Stimulated activated CD4-positive, alpha-beta T cell treated with anti-CD3 and anti-CD28 coated beads, Interleukin-15, amount 100 ng/mL, for 24 hours (primary cell): ENCODE measurements around the gene FIBCD1.

ENCODE experiments used
- DNase-seq: peaks from one replicate; pipeline ENCODE4 v3.0.0-alpha.2; 2020

FIBCD1 gene

DNA sequence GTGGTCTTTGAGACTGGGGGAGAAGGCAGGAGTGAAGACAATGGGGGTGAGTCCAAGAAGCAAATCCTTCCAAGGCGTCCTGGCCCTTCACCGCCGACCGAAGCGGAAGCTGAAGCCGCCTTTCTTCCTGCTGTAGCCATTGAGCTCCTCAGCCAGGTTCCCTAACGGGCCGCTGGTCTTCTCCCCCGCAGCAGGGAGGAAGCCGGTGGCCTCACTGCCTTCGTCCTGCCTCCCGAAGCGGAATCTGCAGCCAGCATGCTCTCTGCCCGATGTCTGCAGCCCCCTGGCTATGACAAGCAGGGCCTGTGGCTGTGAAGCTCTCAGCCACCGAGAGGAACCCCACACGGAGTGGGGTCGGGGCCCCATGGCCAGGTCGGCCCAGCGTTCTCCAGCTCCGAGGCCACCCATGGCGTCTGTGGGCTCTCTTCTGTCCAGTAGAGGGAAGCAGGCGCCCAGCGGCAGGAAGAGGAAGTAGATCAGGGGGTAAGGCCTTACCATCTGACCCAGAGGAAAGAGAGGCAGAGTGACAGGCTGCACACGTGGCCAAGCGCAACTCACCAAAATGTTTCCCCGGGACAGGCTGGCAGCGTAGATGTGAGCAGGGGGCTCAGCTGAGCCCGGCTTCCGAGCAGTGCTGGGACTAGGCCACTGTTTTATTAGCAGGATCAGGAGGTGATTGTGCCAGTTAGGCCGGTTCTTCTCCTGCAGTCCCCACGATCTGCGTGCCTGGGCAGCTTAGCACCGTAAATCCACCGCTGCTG is 45.5 kb downstream of the FIBCD1 start:
- DNase-seq, result no peak

DNA sequence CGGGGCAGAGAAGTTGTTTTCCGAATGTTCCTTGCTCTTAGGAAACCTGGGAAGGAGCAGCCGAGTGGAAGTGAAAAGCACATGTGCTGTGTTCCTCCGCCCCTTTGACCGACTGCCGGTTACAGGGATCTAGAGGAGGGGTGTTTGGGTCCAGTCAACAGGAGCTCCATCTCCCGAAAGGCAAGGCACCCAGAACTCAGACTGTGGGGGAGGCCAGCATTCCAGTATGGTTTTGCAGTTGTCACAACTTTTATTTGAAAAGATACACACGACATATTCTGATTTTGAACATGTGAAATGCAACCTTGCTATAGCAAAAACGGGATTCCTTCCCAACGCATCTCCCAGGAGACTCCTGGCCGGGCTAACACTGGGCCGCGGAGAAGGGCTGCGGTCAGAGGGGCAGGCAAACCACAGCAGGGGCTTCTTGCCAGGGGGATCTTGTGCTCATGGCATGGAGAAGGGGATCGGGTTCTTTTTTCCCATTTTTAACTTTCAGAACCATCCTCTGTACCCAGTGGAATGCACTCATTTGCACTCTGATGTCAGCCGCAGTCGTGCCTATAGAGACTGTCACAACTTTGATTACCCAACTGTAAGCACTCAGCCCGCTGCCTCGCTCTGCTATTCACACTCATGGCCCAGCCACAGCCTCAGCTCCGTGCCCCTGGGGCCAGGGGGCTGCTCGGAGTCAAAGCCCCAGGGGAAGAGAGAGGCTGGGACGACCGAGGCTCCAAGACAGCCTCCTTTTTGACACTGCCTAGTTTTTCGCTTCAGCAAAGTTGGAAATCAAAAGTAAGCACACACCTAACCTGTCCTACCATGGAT is 46.4 kb downstream of the FIBCD1 start:
- DNase-seq, result no peak

DNA sequence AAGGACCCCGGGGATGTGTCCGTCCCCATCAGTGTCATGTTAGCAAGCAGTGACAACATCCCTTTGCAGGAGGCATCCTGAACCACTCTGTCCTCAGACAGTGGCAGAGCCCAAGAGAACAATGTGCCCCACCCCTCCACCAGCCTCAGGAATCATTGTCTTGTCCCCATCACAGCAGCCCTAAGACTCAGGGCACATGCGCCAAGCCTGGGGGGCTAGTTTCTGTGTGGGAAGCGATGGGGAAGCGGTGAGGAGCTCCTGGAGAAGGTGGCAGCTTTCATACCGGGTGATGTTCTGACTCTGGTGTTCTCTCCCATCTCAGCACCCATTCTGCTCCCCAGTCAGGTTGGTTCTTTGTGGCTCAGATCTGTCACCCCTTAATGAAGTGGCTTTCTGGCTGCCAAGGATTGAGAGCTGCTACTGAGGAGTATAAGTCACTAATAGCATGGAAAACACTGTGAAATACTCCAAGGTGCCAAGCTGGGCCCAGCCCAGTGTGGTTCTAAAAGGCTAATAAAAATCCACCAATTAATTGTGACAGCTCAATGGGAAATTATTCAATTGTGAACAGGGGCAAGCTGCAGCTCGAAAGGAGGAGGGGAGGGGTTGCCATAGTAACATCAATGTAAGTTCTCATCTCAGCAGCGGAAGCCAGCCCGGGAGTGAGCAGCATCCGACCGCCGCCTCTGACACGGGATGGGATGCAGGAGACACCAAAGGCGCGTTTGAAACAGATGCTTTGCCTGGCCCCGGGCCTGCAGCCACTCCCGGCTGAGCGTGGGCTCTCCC is 47.2 kb downstream of the FIBCD1 start:
- DNase-seq, result no peak

DNA sequence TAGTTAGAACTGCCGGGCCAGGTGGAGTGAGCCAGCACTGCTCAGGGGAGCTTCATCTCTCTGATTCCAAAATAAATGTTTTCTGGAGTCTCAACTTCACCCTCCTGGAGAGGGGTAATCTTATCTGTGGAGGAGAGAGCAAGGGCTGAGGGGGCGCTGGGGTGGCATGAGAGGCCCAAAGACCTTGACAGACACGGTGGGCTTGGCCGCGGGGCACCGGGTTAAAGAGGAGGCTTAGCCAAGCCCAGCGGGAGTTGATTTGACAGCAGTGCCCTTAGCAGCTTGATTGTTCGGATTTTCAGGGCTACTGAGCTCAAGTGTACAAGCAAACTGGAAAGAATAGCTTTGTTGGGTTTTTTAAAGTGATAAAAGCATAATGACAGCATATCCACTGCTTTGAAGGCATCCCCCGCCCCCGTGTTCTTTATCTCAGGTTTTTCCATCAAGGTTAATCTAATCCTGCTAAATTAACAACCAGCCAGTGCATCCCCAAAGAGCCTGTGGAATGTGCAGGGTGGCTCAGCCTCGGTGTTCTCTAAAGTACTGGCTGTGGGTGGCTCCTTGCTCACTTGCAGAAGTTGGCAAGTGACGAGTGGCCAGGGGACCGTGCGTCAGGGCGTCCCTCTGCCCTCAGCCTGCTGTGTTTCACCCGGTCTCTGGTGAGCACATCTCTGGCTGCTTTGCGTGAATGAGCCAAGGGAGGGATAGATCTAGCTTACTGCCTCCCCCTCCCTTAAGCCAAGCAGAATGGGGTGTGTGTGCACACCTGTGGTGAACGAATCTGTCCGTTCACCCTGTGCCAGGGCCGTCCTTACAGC is 48.0 kb downstream of the FIBCD1 start:
- DNase-seq, result no peak

DNA sequence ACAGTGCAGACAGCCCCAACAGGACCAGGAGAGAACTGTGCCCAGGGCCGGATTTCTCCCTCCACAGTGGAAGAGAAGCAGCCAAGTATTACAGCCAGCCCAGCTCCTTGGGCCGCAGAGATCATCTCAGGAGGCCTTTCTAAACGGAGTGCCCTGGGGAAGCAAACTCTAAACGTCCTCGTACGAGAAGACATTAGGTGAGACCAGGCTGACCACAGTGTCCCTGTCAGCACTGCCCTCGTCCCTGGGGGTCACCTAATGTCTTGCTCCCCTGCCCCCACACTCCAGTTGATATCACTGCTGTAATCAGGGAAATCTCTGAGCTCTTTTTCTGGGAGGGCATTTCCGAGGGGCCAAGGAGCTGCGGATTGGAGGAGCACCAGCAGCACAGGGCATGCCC is 48.9 kb downstream of the FIBCD1 start:
- no peak for DNase-seq

DNA sequence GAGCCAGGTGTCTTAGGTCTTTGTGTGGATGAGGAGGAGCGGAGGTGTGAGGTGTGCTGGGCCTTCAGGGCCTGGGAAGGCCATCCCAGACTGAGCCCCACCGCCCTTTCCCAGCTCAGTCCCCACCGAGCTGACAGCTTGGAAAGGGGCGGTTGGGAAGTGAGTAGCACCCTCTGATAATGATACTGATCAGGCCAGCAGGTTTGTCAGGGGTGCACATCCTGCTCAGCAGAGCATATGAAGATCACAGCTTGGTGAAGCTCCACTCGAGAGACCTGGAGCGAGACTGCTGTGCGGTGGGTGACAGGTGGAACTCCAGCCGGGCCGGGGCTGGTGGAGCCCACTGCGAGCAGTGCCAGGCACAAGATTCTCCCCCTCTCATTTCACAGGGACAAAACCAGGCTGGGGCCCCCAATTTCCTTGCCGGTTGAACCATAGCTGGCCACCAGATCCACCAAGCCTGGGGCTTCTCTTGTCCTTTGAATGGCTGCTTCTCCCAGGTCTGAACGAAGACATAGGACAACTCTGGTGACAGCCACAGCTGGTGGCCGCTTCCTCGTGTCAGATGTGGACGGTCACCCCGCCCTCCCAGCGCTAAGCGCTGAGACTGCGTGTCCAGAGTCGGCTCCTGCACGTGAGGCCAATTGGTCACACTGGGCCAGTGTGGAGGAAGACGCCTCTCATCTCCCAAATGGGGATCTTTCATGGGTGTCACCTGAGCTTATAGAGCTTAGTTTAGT is 50.7 kb downstream of the FIBCD1 start:
- DNase-seq, result no peak

DNA sequence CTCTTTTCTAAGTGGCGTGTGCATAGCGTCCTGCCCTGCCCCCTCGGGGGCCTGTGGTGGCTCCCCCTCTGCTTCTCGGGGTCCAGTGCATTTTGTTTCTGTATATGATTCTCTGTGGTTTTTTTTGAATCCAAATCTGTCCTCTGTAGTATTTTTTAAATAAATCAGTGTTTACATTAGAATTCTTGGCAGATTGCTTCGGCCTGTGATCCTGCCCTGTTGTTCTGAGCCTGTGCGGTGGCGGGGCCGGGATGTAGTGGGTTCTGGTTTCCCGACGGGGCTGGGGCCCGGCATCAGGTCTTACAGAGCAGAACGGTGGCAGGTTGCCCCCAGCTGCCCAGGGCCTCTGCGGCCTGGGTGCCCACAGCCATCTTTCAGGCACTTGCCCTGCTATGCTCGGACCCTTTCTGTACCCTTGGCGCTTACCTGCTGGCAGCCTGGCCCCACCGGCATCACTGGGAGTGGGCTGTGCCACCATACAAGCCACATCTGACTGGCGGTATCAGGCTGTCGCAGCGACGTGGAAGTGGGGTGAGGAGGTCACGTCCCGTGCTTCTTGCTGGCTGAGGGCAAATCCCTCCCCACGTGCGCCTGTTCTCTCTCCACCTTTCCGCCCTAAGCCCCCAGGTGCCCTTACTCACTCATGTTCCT is 51.4 kb downstream of the FIBCD1 start:
- DNase-seq, result no peak

DNA sequence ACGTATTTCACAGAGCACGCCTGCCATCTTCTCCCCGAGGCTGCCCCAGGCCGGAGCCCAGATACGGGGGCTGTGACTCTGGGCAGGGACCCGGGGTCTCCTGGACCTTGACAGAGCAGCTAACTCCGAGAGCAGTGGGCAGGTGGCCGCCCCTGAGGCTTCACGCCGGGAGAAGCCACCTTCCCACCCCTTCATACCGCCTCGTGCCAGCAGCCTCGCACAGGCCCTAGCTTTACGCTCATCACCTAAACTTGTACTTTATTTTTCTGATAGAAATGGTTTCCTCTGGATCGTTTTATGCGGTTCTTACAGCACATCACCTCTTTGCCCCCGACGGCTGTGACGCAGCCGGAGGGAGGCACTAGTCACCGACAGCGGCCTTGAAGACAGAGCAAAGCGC is 52.1 kb downstream of the FIBCD1 start:
- no peak for DNase-seq

DNA sequence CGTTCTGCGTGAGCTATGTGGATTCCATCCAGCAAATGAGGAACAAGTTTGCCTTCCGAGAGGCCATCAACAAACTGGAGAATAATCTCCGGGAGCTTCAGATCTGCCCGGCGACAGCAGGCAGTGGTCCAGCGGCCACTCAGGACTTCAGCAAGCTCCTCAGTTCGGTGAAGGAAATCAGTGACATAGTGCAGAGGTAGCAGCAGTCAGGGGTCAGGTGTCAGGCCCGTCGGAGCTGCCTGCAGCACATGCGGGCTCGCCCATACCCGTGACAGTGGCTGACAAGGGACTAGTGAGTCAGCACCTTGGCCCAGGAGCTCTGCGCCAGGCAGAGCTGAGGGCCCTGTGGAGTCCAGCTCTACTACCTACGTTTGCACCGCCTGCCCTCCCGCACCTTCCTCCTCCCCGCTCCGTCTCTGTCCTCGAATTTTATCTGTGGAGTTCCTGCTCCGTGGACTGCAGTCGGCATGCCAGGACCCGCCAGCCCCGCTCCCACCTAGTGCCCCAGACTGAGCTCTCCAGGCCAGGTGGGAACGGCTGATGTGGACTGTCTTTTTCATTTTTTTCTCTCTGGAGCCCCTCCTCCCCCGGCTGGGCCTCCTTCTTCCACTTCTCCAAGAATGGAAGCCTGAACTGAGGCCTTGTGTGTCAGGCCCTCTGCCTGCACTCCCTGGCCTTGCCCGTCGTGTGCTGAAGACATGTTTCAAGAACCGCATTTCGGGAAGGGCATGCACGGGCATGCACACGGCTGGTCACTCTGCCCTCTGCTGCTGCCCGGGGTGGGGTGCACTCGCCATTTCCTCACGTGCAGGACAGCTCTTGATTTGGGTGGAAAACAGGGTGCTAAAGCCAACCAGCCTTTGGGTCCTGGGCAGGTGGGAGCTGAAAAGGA is 53.3 kb downstream of the FIBCD1 start:
- no peak for DNase-seq

DNA sequence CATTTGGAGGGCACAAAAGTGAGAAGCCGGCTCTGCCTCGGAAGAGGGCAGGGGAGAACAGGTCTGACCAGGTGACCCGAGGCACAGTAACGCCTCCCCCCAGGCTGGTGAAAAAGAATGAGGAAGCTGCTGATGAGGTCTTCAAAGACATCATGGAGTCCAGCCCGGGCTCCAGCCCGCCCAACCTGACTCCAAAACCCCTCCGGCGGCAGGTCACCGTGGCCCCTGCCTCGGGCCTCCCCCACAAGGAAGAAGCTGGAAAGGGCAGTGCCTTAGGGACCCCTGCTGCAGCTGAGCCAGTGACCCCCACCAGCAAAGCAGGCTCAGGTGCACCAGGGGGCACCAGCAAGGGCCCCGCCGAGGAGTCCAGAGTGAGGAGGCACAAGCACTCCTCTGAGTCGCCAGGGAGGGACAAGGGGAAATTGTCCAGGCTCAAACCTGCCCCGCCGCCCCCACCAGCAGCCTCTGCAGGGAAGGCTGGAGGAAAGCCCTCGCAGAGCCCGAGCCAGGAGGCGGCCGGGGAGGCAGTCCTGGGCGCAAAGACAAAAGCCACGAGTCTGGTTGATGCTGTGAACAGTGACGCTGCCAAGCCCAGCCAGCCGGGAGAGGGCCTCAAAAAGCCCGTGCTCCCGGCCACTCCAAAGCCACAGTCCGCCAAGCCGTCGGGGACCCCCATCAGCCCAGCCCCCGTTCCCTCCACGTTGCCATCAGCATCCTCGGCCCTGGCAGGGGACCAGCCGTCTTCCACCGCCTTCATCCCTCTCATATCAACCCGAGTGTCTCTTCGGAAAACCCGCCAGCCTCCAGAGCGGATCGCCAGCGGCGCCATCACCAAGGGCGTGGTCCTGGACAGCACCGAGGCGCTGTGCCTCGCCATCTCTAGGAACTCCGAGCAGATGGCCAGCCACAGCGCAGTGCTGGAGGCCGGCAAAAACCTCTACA is 54.2 kb downstream of the FIBCD1 start:
- DNase-seq, result no peak

DNA sequence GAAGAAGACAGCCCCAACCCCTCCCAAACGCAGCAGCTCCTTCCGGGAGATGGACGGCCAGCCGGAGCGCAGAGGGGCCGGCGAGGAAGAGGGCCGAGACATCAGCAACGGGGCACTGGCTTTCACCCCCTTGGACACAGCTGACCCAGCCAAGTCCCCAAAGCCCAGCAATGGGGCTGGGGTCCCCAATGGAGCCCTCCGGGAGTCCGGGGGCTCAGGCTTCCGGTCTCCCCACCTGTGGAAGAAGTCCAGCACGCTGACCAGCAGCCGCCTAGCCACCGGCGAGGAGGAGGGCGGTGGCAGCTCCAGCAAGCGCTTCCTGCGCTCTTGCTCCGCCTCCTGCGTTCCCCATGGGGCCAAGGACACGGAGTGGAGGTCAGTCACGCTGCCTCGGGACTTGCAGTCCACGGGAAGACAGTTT is 54.9 kb downstream of the FIBCD1 start:
- DNase-seq, result no peak

DNA sequence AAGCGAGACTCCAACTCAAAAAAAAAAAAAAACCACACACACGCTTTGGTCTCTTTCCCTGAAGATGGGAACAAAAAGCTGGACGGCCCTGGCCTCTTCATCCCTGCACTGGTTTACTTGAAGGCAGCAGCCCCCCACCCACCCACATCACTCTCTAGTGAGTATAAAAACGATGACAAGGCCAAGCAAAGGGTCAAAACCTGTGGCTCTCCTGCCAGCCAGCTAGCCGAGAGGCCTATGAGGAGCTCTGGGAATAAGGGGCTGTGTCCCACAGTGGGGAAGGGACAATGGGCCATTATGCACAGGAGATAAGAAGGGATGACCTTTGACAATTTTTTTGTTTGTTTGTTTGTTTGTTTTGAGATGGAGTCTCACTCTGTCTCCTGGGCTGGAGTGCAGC is 55.6 kb downstream of the FIBCD1 start:
- no peak for DNase-seq

DNA sequence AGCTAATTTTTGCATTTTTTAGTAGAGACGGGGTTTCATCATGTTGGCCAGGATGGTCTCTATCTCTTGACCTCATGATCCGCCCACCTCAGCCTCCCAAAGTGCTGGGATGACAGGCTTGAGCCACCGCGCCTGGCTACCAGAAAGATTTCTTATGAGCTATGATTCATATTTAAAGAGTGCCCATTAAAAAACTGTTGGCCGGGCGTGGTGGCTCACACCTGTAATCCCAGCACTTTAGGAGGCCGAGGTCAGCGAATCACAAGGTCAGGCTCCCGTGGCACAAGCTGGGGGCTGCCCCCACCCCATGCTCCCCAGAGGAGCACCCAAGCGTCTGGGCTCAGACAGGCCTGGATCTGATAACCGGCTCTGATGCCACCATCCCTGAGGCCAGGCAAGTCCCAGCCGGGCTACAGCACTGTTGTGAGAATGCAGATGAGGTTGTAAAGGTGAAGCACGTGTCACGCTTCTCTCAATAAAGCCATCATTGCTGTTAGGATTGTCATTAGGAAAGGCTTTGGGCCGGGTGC is 56.3 kb downstream of the FIBCD1 start:
- DNase-seq, result no peak

DNA sequence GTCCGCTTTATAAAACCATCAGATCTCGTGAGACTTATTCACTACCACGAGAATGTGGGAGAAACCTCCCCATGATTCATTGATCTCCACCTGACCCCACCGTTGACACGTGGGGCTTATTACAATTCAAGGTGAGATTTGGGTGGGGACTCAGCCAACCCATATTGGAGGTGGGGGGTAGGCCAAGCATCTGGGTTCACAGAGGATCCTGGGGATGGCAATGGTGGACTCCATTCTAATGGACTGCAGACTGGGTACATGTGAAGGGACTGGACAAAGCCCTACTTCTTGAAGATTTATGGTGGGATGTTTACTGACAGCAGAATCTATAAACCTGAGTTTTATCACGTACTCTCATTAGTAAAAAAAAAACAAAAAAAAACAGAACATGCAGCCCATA is 57.5 kb downstream of the FIBCD1 start:
- no peak for DNase-seq

DNA sequence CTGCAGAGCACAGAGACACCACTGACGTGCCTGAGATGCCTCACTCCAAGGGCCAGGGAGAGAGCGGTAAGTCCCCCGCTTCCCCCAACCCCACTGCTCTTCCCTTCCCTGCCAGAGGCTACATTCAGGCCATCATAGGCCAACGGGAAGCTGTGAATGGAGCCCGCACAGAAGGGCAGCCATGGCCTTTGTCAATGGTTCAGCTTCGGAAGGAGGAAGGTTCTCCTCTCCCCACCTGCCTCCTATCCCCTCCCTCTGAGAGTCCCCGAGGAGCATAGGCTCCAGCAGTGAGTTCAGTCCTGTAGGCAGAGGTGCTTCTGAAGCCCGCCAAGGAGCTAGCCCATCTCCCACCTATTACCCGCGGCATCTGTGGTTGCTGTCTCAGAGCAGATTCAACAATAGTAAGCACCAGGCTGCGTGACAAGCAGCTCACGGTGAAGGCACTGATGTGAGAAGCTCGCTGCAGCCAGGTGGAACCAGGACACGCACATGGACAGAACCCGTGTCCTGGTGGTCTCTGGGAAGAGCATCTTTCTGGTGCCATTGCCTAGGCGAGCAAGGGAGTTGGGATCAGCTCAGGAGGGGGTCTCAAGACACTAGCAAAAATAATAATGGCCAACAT is 58.3 kb downstream of the FIBCD1 start:
- no peak for DNase-seq

DNA sequence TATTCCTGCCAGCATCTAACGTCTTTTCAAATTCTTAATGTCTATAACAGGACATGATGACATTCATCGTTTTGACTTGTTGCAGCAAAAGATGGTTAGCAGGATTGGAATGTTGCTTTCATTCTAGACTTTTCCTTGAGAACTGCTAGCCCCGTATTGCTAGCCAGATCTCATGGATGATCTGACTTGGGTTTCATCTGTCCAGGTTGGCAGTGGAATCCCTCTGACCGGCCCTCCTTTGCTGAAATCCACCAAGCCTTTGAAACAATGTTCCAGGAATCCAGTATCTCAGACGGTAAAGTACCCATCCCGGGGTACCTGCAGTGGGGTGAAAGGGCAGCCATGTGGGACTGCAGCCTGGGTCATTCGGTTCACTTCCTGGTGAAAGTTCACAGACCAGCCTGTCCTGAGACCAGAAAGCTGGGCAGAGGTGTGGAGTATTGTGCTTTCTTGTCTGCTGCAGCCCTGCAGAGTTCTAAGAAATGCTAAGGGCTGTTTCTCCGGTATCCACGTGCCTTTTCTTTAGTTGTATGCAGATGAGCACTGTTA is 59.1 kb downstream of the FIBCD1 start:
- DNase-seq, result no peak

DNA sequence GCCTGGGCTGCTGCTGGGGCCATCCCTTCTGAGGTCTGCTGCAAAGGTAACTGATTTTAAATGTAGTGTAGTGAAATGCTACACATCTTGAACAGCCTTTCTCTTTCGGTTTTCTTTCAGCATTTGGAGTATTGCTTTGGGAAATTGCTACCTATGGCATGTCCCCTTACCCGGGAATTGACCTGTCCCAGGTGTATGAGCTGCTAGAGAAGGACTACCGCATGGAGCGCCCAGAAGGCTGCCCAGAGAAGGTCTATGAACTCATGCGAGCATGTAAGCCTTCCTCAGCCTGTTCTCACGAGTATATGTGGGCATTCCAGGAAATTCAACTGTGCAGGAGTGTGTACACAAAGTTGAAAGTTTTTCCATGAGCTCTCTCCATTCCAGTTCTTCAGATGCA is 60.8 kb downstream of the FIBCD1 start:
- DNase-seq, result no peak

DNA sequence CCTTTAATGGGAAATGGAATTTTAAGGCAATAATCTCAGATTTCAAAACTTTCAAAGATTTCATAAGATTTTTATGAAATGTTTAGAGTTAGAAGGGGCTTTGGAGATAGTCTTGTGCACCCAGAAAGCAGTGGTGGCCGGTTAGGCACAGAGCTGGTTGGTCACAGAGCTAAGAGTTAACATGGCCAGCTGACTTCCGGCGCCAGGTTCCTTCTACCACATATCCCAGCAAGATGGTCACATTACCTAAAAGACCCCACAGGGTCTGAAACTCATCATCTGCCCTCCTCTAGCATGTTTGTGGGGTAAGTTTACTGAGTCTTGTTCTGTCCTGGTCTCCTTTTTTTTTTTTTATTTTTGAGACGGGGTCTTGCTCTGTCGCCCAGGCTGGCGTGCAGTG is 61.7 kb downstream of the FIBCD1 start:
- no peak for DNase-seq
